ENCODE data around the gene NRARP. TPM values are rescaled to one million over a fixed set of nuclear protein-coding genes. Genes with fewer than 3 reads are reported as not detected.

Gene NRARP
- total and polyA plus RNA-seq, 2 donors (not counting 1 experiment from before 2014, with no cell fraction given) = 5.7 to 11.5 TPM

DNA sequence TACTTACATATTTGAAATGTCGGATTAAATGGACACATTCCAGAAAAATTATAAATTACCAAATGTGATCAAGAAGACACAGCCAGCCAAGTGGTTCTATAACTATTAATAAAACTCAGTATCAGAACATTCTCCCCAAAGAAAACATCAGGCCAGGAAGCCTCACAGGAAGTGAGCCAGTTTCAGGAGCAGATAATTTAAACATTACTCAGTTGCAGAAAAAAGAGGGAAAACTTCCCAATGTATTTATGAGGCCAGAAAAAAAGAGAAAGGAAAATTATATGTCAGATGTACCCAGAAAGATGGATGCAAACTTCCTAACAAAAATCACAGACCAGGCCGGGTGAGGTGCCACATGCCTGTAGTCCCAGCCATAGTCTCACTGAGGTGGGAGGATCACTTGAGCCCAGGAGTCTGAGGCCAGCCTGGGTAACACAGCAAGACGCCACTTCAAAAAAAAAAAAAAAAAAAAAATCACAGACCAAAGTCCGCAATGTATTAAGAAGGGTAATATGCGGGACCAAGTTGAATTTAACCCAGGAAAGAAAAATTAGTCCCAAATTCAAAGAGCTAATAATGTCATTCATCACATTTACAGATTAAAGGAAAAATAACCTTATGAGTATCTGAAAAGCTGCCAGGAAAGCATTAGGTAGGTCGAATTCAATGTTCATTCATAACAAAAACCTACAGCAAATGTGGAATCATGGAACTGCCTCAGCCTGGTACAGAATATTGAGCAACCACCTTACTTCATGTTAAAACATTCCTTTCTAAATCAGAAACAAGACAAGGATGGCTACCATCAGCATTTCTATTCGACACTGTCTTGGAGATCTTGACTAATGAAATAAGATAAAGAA lies 37.2 kb upstream of the NRARP start:
- CTCF ChIA-PET = no interaction called here
- ATAC-seq (ENCODE audit: low read depth) = no peak
- Histone ChIP-seq H3K9ac (ENCODE audit: low read length) (no peak overlapping the region), H3K4me2 (replicated peaks; ENCODE audit: low read depth, low read length, poor library complexity, severe bottlenecking) (no peak overlapping the region), H4K20me1 (ENCODE audit: control insufficient read depth, insufficient read depth, low read length, poor library complexity, severe bottlenecking) (no peaks in the 10 kb centered on the region), H3K4me1 (ENCODE audit: control insufficient read depth in 2 of 2, insufficient read depth in 2 of 2, low read length in 2 of 2) (peaks cover 0 to 3% of the 10 kb centered on the region in 2 donors), H3K4me3 (ENCODE audit: control extremely low read depth in 1 of 5, extremely low read depth in 1 of 5, insufficient read depth in 1 of 5, low read depth in 2 of 5, low read length in 4 of 5) (no peak overlapping the region), H2AFZ (ENCODE audit: insufficient read depth, low read depth, low read length, poor library complexity, severe bottlenecking) (no peak overlapping the region), H3K79me2 (ENCODE audit: control insufficient read depth, insufficient read depth, low read length) (no peaks in the 10 kb centered on the region), H3K36me3 (replicated peaks in 1 of 2; ENCODE audit: control extremely low read depth in 1 of 2, control insufficient read depth in 1 of 2, extremely low read depth in 1 of 2, insufficient read depth in 2 of 2, low read length in 1 of 2) (no peaks in the 10 kb centered on the region), H3K27ac (ENCODE audit: low read length in 2 of 2) (no peak overlapping the region), H3K27me3 (replicated peaks in 1 of 4; ENCODE audit: control extremely low read depth in 1 of 4, control insufficient read depth in 3 of 4, insufficient read depth in 4 of 4, low read length in 3 of 4) (no peaks in the 10 kb centered on the region), H3K9me3 (ENCODE audit: control extremely low read depth in 1 of 3, control insufficient read depth in 2 of 3, insufficient read depth in 1 of 3, low read length in 2 of 3) (peaks cover 0 to 7% (median 2%) of the 10 kb centered on the region in 3 donors)
- WGBS (ENCODE audit: insufficient coverage) = no CpG with 5 or more reads among the region's 7 CpGs
- no peaks in the 10 kb centered on the region for H3K9me3 Mint-ChIP-seq (ENCODE audit: insufficient read depth)
- POLR2A ChIA-PET = no interaction called here
- no peak for DNase-seq
- intact Hi-C loops (cut with micrococcal nuclease) = no loop called here
- H3K27me3 Mint-ChIP-seq = peaks cover 4% of the 10 kb centered on the region
- TF ChIP-seq EZH2 (IDR thresholded peaks at IDR 0.05; ENCODE audit: borderline replicate concordance, insufficient read depth, low read depth, low read length, poor library complexity, severe bottlenecking) = no peak
- TF ChIP-seq, protein P1, sequence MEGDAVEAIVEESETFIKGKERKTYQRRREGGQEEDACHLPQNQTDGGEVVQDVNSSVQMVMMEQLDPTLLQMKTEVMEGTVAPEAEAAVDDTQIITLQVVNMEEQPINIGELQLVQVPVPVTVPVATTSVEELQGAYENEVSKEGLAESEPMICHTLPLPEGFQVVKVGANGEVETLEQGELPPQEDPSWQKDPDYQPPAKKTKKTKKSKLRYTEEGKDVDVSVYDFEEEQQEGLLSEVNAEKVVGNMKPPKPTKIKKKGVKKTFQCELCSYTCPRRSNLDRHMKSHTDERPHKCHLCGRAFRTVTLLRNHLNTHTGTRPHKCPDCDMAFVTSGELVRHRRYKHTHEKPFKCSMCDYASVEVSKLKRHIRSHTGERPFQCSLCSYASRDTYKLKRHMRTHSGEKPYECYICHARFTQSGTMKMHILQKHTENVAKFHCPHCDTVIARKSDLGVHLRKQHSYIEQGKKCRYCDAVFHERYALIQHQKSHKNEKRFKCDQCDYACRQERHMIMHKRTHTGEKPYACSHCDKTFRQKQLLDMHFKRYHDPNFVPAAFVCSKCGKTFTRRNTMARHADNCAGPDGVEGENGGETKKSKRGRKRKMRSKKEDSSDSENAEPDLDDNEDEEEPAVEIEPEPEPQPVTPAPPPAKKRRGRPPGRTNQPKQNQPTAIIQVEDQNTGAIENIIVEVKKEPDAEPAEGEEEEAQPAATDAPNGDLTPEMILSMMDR (IDR thresholded peaks at IDR 0.05) = no peak
- H3K4me1 Mint-ChIP-seq = peaks cover 4% of the 10 kb centered on the region
- no peak overlapping the region for H3K4me3 Mint-ChIP-seq
- H3K27ac Mint-ChIP-seq = no peak overlapping the region

DNA sequence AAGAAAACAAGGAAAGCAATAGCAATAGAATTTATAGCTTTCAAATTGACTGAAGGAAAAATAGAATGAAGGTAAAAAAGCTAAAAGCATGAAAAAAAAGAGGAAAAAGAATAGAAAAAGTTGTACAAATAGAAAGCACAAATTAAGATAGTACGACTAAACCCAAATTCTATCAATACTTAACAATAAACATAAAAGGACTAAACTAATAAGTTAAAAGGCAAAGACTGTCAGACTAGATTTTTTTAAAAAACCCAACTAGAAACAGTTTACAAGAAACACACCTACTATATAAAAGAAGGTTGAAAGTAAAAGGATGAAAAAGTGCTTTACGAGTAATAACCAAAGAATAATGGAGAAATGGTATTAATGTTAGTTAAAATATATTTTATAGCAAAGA lies 34.7 kb upstream of the NRARP start:
- no peak overlapping the region for H3K9ac ChIP-seq (ENCODE audit: low read length)
- Mint-ChIP-seq H3K4me3 (no peak overlapping the region), H3K27me3 (peaks cover 9% of the 10 kb centered on the region), H3K27ac (no peak overlapping the region), H3K9me3 (ENCODE audit: insufficient read depth) (no peaks in the 10 kb centered on the region), H3K4me1 (peaks cover 4% of the 10 kb centered on the region)
- ATAC-seq (ENCODE audit: low read depth) (no peak), DNase-seq (no peak)
- ChIA-PET CTCF (interaction anchor here (0.6 to 0.7 kb wide), 2 partner anchors 86 to 110 kb away, joined by 3 read pairs; partner anchors contain the start of genes EXD3 and NOXA1), POLR2A (interaction anchor here (0.7 kb wide), 1 partner anchor 9 kb away, joined by 5 read pairs; no protein-coding TSS in a partner anchor)
- intact Hi-C loops (cut with micrococcal nuclease) = no loop called here
- WGBS (ENCODE audit: insufficient coverage) = no CpG with 5 or more reads among the region's 2 CpGs
- H4K20me1 ChIP-seq (ENCODE audit: control insufficient read depth, insufficient read depth, low read length, poor library complexity, severe bottlenecking) = no peaks in the 10 kb centered on the region
- TF ChIP-seq, protein P1 (IDR thresholded peaks at IDR 0.05) = no peak
- TF ChIP-seq EZH2 (IDR thresholded peaks at IDR 0.05; ENCODE audit: borderline replicate concordance, insufficient read depth, low read depth, low read length, poor library complexity, severe bottlenecking) = no peak
- no peak overlapping the region for H3K4me3 ChIP-seq (ENCODE audit: control extremely low read depth in 1 of 5, extremely low read depth in 1 of 5, insufficient read depth in 1 of 5, low read depth in 2 of 5, low read length in 4 of 5)
- H3K36me3 ChIP-seq (replicated peaks in 1 of 2; ENCODE audit: control extremely low read depth in 1 of 2, control insufficient read depth in 1 of 2, extremely low read depth in 1 of 2, insufficient read depth in 2 of 2, low read length in 1 of 2) = no peaks in the 10 kb centered on the region
- H3K27ac ChIP-seq (ENCODE audit: low read length in 2 of 2) = no peak overlapping the region
- H3K27me3 ChIP-seq (replicated peaks in 1 of 4; ENCODE audit: control extremely low read depth in 1 of 4, control insufficient read depth in 3 of 4, insufficient read depth in 4 of 4, low read length in 3 of 4) = no peaks in the 10 kb centered on the region
- H3K4me2 ChIP-seq (replicated peaks; ENCODE audit: low read depth, low read length, poor library complexity, severe bottlenecking) = no peak overlapping the region
- no peaks in the 10 kb centered on the region for H3K79me2 ChIP-seq (ENCODE audit: control insufficient read depth, insufficient read depth, low read length)
- H3K9me3 ChIP-seq (ENCODE audit: control extremely low read depth in 1 of 3, control insufficient read depth in 2 of 3, insufficient read depth in 1 of 3, low read length in 2 of 3) = peaks cover 0 to 9% (median 2%) of the 10 kb centered on the region in 3 donors
- no peak overlapping the region for H2AFZ ChIP-seq (ENCODE audit: insufficient read depth, low read depth, low read length, poor library complexity, severe bottlenecking)
- peaks cover 0 to 3% of the 10 kb centered on the region in 2 donors for H3K4me1 ChIP-seq (ENCODE audit: control insufficient read depth in 2 of 2, insufficient read depth in 2 of 2, low read length in 2 of 2)
